HCT116 (cell line): ENCODE data around the gene STK40. TPM values are rescaled to one million over a fixed set of nuclear protein-coding genes. Genes with fewer than 3 reads are reported as not detected.

ENCODE experiments used
- ATAC-seq: fragments of 200-7000 bp; cut with Tn5 transposase; 2 replicates; pipeline ENCODE4 v1.9.1; 2020; ENCODE audit warnings: mild to moderate bottlenecking, moderate library complexity
- BruUV-seq: library from RNA; stranded (reverse); fragments of 400-500 nt; replicated peaks from 2 replicates; lab custom pipeline; 2021; lab: Mats Ljungman, UMichigan
- CTCF ChIA-PET: fragments of 300-600 bp; sonication (Branson Sonifier 250); formaldehyde crosslinking; loops from one replicate; lab custom pipeline; 2021; ENCODE audit warnings: antibody characterized with exemption; lab: Charles Lee
- POLR2A ChIA-PET: fragments of 300-600, 350-600 bp; sonication (Branson Sonifier 250); formaldehyde crosslinking; loops from one replicate; lab custom pipeline; 2021; ENCODE audit warnings: antibody characterized with exemption; lab: Charles Lee
- RAD21 ChIA-PET, 2 experiments: fragments of 300-600 bp; sonication (Branson Sonifier 250); formaldehyde crosslinking; loops; one replicate each; lab custom pipeline; 2023; ENCODE audit warnings: low total read pairs in 2 of 2; ENCODE audit not compliant: uncharacterized antibody in 2 of 2, unreplicated experiment in 2 of 2, low non-redundant PET in 1 of 2; lab: Charles Lee
- DNase-seq: peaks from one replicate; pipeline ENCODE4 v3.0.0-alpha.2; 2010; ENCODE audit warnings: low read depth, low spot score
- H2AFZ ChIP-seq: fragments of 200-600 bp; shearing (Covaris generic), sonication (generic); 2 replicates; pipeline ENCODE4 v1.6.1; 2017; ENCODE audit warnings: low read depth, mixed run types, mixed read lengths, antibody characterized with exemption, low read length; ENCODE audit not compliant: poor library complexity, severe bottlenecking
- H3K27ac ChIP-seq: 2 replicates; pipeline ENCODE4 v1.5.1; 2012; ENCODE audit warnings: low read depth, low read length
- H3K27me3 ChIP-seq: fragments of 200-600 bp; sonication (generic); 2 replicates; pipeline ENCODE4 v1.6.1; 2016; ENCODE audit warnings: mixed run types, low read length, mixed read lengths; ENCODE audit not compliant: insufficient read depth
- H3K36me3 ChIP-seq, 2 experiments: fragments of 200-500 bp in 1 of 2; fragments of 200-600 bp in 1 of 2; sonication (Bioruptor generic) in 1 of 2; sonication (generic) in 1 of 2; 2 replicates each; pipeline versions ENCODE4 v1.5.1 to v1.6.1; 2014 to 2016; ENCODE audit warnings: low read length in 2 of 2, inconsistent platforms in 1 of 2, mixed read lengths in 1 of 2, mixed run types in 1 of 2; ENCODE audit not compliant: insufficient read depth in 2 of 2, control insufficient read depth in 1 of 2
- H3K4me1 ChIP-seq, 2 experiments: fragments of 200-600 bp in 1 of 2; sonication (generic) in 1 of 2; 2 replicates each; pipeline versions ENCODE4 v1.5.1 to v1.6.1; 2012 to 2017; ENCODE audit warnings: low read length in 2 of 2, inconsistent platforms in 1 of 2, mild to moderate bottlenecking in 1 of 2, mixed read lengths in 1 of 2, mixed run types in 1 of 2, moderate library complexity in 1 of 2; ENCODE audit not compliant: insufficient read depth in 2 of 2, control insufficient read depth in 1 of 2
- H3K4me2 ChIP-seq: fragments of 200-600 bp; sonication (generic); 2 replicates; pipeline ENCODE4 v1.6.1; 2017; ENCODE audit warnings: mixed run types, low read length, mixed read lengths
- H3K4me3 ChIP-seq, 2 experiments: fragments of 200-600 bp in 1 of 2; sonication (generic) in 1 of 2; replicated peaks in 1 of 2; 2 replicates each; pipeline ENCODE4 v1.5.1; 2011 to 2016; ENCODE audit warnings: low read length in 2 of 2, control low read depth in 1 of 2, low read depth in 1 of 2, mild to moderate bottlenecking in 1 of 2, mixed read lengths in 1 of 2, mixed run types in 1 of 2
- H3K79me2 ChIP-seq: fragments of 200-600 bp; sonication (generic); 2 replicates; pipeline ENCODE4 v1.6.1; 2017; ENCODE audit warnings: mild to moderate bottlenecking, mixed run types, low read length, moderate library complexity, mixed read lengths; ENCODE audit not compliant: insufficient read depth
- H3K9ac ChIP-seq: fragments of 200-600 bp; sonication (generic); 2 replicates; pipeline ENCODE4 v1.6.1; 2016; ENCODE audit warnings: low read length, mixed read lengths
- H3K9me2 ChIP-seq: fragments of 200-600 bp; sonication (generic), shearing (Covaris generic); 2 replicates; pipeline ENCODE4 v1.6.1; 2017; ENCODE audit warnings: mixed run types, mild to moderate bottlenecking, moderate library complexity; ENCODE audit not compliant: insufficient read depth
- H3K9me3 ChIP-seq, 2 experiments: fragments of 200-500 bp in 1 of 2; fragments of 200-600 bp in 1 of 2; sonication (Bioruptor generic) in 1 of 2; sonication (generic) in 1 of 2; 2 replicates each; pipeline ENCODE4 v1.6.1; 2014 to 2017; ENCODE audit warnings: low read length in 2 of 2, mixed read lengths in 2 of 2, inconsistent platforms in 1 of 2, low read depth in 1 of 2, mild to moderate bottlenecking in 1 of 2, mixed run types in 1 of 2, moderate library complexity in 1 of 2; ENCODE audit not compliant: control insufficient read depth in 1 of 2, insufficient read depth in 1 of 2
- H4K20me1 ChIP-seq: fragments of 200-600 bp; sonication (generic), shearing (Covaris generic); 2 replicates; pipeline ENCODE4 v1.6.1; 2017; ENCODE audit warnings: mixed run types, mild to moderate bottlenecking, moderate library complexity; ENCODE audit not compliant: insufficient read depth
- CBX3 ChIP-seq: IDR thresholded peaks from 2 replicates; pipeline ENCODE4 v1.6.1; 2012; ENCODE audit warnings: low read depth
- CTCF ChIP-seq, 3 experiments: fragments of 200-600 bp in 1 of 3; sonication (generic) in 1 of 3; IDR thresholded peaks in 2 of 3; conservative IDR thresholded peaks in 1 of 3; 2 replicates each; pipeline ENCODE4 v1.5.1; 2012 to 2017; ENCODE audit warnings: low read depth in 2 of 3, low read length in 2 of 3, antibody characterized with exemption in 1 of 3, borderline replicate concordance in 1 of 3, control low read depth in 1 of 3, mild to moderate bottlenecking in 1 of 3, mixed read lengths in 1 of 3, mixed run types in 1 of 3, moderate library complexity in 1 of 3; ENCODE audit not compliant: insufficient read depth in 1 of 3
- EGR1 ChIP-seq: IDR thresholded peaks from 2 replicates; pipeline ENCODE4 v1.6.1; 2012; ENCODE audit warnings: low read depth
- ELF1 ChIP-seq: IDR thresholded peaks from 2 replicates; pipeline ENCODE4 v1.6.1; 2012; ENCODE audit warnings: low read depth, borderline replicate concordance
- EZH2 ChIP-seq: fragments of 200-600 bp; sonication (generic); IDR thresholded peaks from 2 replicates; pipeline ENCODE4 v1.6.1; 2017; ENCODE audit warnings: antibody characterized with exemption, mixed run types
- EZH2phosphoT487 ChIP-seq: fragments of 200-600 bp; IDR thresholded peaks from 2 replicates; pipeline ENCODE4 v1.6.1; 2018; ENCODE audit warnings: antibody characterized with exemption, borderline replicate concordance
- POLR2AphosphoS5 ChIP-seq: IDR thresholded peaks from 2 replicates; pipeline ENCODE4 v1.6.1; 2011; ENCODE audit warnings: mild to moderate bottlenecking, low read depth, low read length, moderate library complexity
- RAD21 ChIP-seq: IDR thresholded peaks from 2 replicates; pipeline ENCODE4 v1.6.1; 2012; ENCODE audit warnings: low read depth, mild to moderate bottlenecking
- SIN3A ChIP-seq: IDR thresholded peaks from 2 replicates; pipeline ENCODE4 v1.6.1; 2012; ENCODE audit warnings: low read depth
- SRF ChIP-seq: IDR thresholded peaks from 2 replicates; pipeline ENCODE4 v1.6.1; 2012; ENCODE audit warnings: low read depth
- ZBTB33 ChIP-seq: IDR thresholded peaks from 2 replicates; pipeline ENCODE4 v1.6.1; 2011; ENCODE audit warnings: mild to moderate bottlenecking, low read length, moderate library complexity; ENCODE audit not compliant: insufficient replicate concordance; ENCODE audit errors: extremely low read depth
- ZNF274 ChIP-seq: fragments of 200-500 bp; sonication (Bioruptor generic); IDR thresholded peaks from 2 replicates; pipeline ENCODE4 v1.6.1; 2014; ENCODE audit warnings: mild to moderate bottlenecking, low read depth, low read length, inconsistent platforms
- intact Hi-C: fragments of 100-400 bp; cut with micrococcal nuclease; formaldehyde crosslinking; loops from 2 replicates; pipeline ENCODE4 v1.10.0; 2022
- total RNA-seq: library from RNA; stranded (reverse); gene quantifications from one replicate; pipeline ENCODE4 v1.2.1, GENCODE V29; 2021; ENCODE audit not compliant: unreplicated experiment

STK40 gene
- total RNA-seq, 1 experiment from 2014 or later: 33.9 TPM

- ChIA-PET RAD21 (no interaction called here), POLR2A (interaction anchor here (1.4 to 3.1 kb wide), 2 partner anchors 16 to 19 kb away, joined by 4 to 14 read pairs; partner anchors contain the start of gene LSM10), CTCF (no interaction called here)
- Histone ChIP-seq H4K20me1 (no peaks in the 10 kb centered on the region), H2AFZ (no peak overlapping the region), H3K27me3 (no peaks in the 10 kb centered on the region), H3K27ac (no peak overlapping the region), H3K36me3 (peaks cover 2 to 5% of the 10 kb centered on the region in 2 experiments; a peak in 1 of 4 replicates), H3K4me2 (no peak overlapping the region), H3K4me3 (no peak overlapping the region), H3K9me2 (no peaks in the 10 kb centered on the region), H3K4me1 (peaks cover 10 to 29% of the 10 kb centered on the region in 2 experiments), H3K79me2 (peaks cover 79% of the 10 kb centered on the region), H3K9me3 (no peaks in the 10 kb centered on the region), H3K9ac (no peak overlapping the region)
- DNase-seq (no peak), ATAC-seq (no peak)
- intact Hi-C loops: loop anchor here (10.0 kb wide), 1 partner anchor 227 kb away; the partner anchor contains the start of gene MAP7D1
- no TSS peak for BruUV-seq
- TF ChIP-seq RAD21 (no peak), CTCF (IDR thresholded peaks at IDR 0.05 in 2 of 3, conservative IDR thresholded peaks at IDR 0.05 in 1 of 3; ENCODE audit: borderline replicate concordance in 1 of 3, insufficient read depth in 1 of 3, low read depth in 2 of 3, low read length in 2 of 3) (no peak), SIN3A (no peak), ZNF274 (no peak), EZH2phosphoT487 (no peak), ELF1 (no peak), EGR1 (no peak), EZH2 (no peak), CBX3 (no peak), ZBTB33 (no peak), SRF (no peak), POLR2AphosphoS5 (no peak)
These were observed 3.5 kb downstream of the STK40 start for GRCh38 chr1:36382231-36382630.
